NT2/D1 (cell line): ENCODE data around the gene RIMBP2.

ENCODE experiments used
- SUZ12 ChIP-seq: IDR thresholded peaks from 2 replicates; pipeline ENCODE4 v1.6.1; 2011; ENCODE audit not compliant: insufficient read length, insufficient read depth; ENCODE audit errors: extremely low read depth
- YY1 ChIP-seq: IDR thresholded peaks from 2 replicates; pipeline ENCODE4 v1.6.1; 2011; ENCODE audit not compliant: insufficient read length, insufficient read depth

- TF ChIP-seq SUZ12 (no peak), YY1 (no peak)
These were observed 52.6 kb downstream of the RIMBP2 start for GRCh38 chr12:130663514-130663913.
